ENCODE data around the gene ZBTB8B. TPM values are rescaled to one million over a fixed set of nuclear protein-coding genes. Genes with fewer than 3 reads are reported as not detected.
"Not testable (repeated sequence)": the region's sequence is repeated elsewhere in the genome, so short reads cannot be mapped to it uniquely, and the experiment has no call there.

Gene ZBTB8B
- total RNA-seq, result not detected
- long read RNA-seq, result 0 reads

DNA sequence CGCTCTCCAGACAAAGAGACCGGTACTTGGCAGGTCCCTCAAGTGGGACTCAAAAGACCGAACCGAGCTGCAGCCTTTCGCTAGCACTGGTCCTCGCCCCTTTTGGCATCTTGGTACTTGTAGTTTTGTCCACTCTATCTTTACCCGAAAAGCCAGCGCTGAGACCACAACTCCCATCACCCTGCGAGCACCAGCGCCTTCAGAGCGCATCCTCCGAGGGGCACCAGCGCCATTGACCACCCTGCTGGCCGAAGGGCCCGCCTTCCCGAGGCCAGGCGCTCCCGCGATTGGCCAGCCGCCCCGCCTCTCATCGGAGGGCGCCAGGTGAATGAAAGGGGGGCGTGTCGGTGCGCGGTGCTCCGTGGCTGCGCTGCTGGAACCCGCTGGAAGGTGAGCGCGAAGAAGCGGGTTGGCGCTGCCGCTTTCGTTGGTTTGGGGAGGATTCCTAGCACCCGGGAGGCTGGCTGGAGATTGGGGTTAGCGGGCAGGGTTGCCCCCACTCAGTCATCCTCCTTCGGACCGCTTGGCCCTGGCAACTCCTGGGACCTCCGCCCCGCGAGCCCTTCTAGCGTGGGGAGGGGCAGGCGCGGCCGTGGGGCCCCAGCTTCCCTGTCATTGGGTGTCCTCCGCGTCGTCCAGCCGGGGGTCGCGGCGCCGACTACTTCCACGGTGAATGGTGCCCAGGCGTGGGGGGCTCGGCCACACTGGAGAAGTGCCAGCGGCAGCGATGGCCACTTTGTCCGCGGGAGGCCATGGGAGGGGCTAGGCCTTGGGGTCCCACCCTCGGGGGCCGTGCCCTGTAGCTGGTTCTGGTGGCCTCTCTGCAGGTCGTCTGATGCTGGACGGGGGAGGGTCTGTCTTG lies at the start of gene ZBTB8B:
Gene ZBTB8B, plus strand, starts transcription at position 357 of the 862 bp plus-strand sequence. CDS start 5,553 bp downstream, outside the sequence.
- DNase-seq (peak; percentile 76), ATAC-seq (ENCODE audit: poor library complexity) (peak; percentile 97)
- intact Hi-C loops (cut with DNase I), result no loop called here

DNA sequence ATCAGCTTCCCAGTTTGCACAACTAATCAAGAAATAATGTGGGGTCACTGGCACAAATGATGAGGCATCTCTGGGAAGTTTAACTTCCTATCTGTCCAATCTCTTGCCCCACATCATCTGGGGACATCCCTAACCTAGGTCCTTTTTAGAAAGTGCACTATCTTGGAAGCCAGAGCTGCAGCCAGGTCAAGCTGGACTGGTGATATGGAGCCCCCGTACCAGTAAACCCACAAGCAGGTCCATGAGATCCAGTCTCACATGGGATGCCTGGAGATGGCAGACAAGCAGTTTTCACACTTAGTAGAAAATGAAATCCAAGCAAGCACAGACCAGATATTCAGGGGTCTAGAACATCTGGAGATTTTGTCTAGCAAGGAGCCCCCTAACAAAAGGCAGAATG lies 43.1 kb upstream of the ZBTB8B start:
- no peak for DNase-seq
- ATAC-seq (ENCODE audit: poor library complexity), result no peak
- intact Hi-C loops (cut with DNase I), result no loop called here

DNA sequence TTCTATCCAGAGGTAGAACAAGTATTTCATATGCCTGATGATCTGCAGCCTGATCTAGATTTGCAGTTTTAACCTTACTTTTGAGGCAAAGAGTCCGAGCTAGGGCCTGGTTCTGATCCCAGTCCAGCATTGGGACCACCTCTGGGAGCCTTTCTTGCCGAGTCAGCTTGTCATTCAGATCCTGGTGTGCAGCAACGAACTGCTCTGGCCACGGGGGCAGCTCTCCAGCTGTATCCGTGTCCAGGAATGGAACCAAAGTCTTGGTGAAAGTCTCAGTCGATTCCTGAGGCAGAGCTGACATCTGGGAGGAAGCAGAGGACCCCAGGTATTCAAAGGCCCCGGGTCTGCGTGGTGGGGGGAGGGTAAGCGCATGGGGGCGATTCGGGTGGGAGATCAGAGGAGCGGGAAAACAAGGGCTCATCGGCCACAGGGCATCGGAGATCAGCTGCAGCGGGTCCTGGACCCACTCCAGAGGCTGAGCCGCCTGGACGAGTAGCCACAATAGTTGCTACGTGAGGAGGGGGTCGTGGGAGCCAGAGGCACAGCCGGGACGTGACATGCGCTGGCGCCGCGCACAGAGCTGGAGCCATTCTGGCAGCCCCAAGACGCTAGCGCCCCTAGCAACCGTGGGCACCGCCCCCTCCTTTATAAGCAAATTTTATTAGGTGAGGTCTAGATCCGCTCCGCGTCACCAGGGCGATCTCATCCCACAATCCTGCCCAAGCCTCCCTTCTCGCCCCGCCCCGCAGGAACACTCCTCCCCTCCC lies 38.2 kb upstream of the ZBTB8B start:
- DNase-seq (peak; percentile 39), ATAC-seq (ENCODE audit: poor library complexity) (peak; percentile 41)
- intact Hi-C loops (cut with DNase I), result no loop called here

DNA sequence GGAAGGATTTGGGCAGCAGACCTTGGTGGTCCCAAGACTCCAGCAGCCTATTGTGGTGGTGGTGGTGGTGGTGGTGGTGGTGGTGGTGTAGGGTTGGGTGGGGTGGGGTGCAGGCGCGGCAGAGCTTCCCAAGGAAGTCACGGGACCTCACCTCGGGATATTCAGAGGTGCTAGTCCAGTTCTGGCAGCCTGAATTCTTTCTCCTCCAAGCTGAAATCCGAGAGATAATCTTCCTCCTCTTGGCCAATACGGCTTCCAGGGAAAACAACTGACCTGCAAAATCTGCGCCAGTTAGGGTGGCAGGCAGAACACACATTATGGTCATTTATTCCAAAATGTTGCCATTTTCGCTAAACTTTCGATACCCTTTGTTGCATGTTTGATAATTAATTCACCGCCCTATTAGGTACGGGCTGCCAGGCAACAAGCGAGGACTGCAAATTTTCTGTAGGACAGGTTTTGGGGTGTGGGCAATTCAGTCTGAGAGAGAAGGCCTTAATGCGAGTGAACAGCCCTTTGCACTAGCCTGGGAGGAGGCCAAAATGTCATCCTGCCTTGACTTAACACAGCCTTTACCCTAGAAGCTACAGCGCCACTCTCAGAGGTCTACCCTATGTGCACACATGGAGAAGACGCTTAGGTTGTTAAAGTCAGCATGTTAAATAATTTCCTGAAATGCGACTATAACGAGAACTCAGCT lies 37.5 kb upstream of the ZBTB8B start:
- no peak for ATAC-seq (ENCODE audit: poor library complexity)
- intact Hi-C loops (cut with DNase I), result no loop called here
- no peak for DNase-seq

DNA sequence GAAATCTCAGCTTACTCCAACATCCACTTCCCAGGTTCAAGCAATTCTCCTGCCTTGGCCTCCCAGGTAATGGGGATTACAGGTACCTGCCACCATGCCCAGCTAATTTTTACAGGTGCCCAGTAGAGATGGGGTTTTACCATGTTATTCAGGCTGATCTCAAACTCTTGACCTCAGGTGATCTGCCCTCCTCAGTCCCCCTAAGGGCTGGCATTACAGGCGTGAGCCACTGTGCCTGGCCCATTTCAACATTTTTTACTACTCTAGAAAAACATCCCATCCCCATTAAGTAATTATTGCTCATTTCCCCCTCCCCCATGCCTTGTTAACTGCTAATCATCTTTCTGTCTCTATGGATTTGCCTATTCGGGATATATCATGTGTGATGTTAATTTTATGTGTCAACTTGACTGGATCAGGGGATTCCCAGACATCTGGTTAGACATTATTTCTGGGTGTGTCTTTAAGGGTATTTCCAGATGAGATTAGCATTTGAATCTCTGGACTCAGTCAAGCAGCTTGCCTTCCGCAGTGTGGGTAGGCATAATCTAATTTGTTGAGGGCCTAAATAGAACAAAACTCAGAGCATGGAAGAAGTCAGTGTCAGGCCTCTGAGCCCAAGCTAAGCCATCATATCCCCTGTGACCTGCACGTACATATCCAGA lies 33.0 kb upstream of the ZBTB8B start:
- no peak for DNase-seq
- intact Hi-C loops (cut with DNase I), result no loop called here

DNA sequence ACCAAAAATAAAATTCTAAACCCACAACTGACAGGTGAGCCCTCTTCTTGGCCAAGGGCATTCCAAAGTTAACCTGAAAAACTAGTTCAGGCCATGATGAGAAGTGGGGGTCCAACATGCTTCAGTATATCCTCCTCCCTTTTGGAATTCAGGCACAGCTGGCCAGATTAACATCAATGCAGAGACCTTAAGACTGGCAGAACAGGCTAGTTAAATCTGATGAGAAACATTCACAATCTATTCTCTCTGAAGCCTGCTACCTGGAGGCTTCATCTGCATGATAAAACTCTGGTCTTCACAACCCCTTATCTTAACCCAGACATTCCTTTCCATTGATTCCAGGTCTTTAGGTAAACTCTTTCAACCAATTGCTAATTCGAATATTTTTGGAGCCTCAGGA lies 26.7 kb upstream of the ZBTB8B start:
- intact Hi-C loops (cut with DNase I), result no loop called here
- no peak for ATAC-seq (ENCODE audit: poor library complexity)

More for the DNA sequence above, 33.0 kb upstream of the ZBTB8B start:
- no peak for ATAC-seq (ENCODE audit: poor library complexity)

DNA sequence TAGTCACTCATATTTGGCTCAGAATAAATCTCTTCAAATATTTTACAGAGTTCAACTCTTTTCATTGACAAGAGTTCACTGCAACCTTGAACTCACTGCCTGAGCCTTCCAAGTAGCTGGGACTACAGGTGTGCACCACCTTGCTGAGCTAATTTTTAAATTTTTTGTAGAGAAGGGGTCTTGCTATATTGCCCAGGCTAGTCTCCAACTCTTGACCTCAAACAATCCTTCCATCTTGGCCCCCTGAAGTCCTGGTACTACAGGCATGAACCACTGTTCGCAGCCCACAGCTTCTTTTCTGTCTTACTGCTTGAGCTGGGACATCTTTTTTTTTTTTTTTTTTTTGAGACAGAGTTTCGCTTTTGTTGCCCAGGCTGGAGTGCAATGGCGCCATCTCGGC lies 26.1 kb upstream of the ZBTB8B start:
- DNase-seq; ATAC-seq (ENCODE audit: poor library complexity); intact Hi-C loops (cut with DNase I): not testable (repeated sequence)

More for the DNA sequence above, 26.7 kb upstream of the ZBTB8B start:
- DNase-seq, result no peak

DNA sequence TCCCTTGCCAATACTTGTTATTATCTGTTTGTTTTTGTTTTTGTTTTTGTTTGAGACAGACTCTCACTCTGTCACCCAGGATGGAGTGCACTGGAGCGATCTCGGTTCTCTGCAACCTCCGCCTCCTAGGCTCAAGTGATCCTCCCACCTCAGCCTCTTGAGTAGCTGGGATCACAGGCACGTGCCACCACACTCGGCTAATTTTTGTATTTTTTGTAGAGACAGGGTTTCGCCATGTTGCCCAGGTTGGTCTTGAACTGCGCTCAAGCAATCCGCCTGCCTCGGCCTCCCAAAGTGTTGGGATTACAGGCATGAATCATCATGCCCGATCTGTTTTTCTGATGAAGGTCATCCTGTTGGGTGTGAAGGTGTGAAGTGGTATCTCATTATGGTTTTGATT lies 23.4 kb upstream of the ZBTB8B start:
- ATAC-seq (ENCODE audit: poor library complexity); DNase-seq; intact Hi-C loops (cut with DNase I): not testable (repeated sequence)

DNA sequence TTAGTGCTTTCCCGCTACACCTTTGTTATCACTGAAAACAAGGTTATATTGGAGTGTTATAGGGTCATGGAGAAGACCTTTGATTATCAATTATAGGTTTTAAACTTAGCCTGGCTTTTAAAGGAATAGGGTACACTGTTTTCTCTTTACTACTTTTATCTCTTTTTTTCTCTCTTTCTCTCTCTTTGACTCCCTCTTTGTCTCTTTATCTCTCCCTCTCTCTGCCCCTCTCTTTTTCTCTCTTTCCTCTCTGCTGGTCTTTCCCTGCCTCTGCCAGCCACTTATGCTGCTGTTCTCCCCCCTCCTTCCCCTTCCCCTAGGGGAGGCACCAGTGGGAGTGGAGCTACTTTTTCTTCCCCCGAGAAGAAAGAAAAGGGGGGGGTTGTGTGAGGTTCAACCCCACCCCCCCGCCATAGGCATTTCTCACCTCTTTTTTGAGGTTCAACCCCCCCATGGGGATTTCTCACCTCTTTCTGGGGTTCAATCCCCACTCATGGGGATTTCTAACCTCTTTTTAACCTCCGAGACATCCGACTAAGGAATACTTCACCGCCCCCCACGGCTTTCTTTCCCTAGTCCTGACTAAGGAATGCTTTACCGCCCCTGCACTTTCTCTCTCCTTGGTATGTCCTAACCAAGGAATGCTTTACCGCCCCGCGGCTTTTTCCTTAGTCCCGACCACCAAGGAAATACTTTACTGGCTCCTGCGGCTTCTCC lies 17.2 kb upstream of the ZBTB8B start:
- no peak for ATAC-seq (ENCODE audit: poor library complexity)
- DNase-seq, result no peak
- intact Hi-C loops (cut with DNase I), result no loop called here

DNA sequence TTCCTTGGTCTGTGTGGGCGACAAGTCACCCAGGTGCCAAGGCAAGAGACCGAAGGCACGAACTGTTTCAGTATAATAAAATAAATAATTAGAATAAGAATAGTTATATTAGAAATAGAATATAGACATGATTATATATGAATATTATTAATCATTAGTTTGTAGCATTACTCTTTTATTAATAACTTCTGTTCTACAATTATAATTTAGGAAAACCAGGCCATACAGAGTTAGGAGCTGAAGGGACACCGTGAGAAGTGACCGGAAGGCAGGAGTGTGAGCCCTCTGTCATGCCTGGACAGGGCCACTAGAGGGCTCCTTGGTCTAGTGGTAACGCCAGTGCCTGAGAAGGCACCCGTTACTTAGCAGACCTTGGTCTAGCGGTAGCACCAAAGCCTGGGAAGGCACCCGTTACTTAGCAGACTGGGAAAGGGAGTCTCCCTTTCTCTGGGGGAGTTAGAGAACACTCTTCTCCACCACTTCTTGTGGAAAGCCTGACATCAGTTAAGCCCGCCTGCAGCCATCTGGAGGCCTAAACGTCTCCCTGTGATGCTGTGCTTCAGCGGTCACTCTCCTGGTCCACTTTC lies 16.6 kb upstream of the ZBTB8B start:
- ATAC-seq (ENCODE audit: poor library complexity), result peak; percentile 56
- intact Hi-C loops (cut with DNase I), result not testable (repeated sequence)
- DNase-seq, result peak; percentile 78

DNA sequence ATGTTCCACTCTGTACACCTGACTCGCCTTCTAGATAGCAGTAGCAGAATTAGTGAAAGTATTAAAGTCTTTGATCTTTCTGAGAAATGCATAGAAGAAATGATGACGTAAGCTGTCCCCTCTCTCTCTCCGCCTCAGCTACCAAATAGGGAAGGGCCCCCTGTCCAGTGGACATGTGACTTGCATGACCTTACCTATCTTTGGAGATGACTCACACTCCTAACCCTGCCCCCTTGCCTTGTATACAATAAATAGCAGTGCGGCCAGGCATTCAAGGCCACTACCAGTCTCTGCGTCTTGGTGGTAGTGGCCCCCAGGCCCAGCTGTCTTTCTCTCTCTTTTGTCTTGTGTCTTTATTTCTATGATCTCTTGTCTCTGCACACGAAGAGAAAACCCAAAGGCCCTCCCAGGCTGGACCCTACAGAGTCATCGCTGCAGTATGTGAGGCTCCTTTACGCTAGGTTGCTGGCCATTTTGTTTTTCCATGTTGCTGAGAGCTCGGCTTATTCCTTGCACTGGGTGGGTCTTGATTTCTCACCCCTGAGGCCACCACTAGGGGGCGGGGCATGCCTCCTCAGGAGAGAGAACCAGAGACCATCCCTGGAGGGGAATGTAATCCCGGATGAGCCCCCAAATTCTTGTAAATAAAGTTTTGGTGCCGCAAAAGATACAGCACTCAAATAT lies 16.0 kb upstream of the ZBTB8B start:
- intact Hi-C loops (cut with DNase I), result no loop called here
- ATAC-seq (ENCODE audit: poor library complexity) (no peak), DNase-seq (no peak)

DNA sequence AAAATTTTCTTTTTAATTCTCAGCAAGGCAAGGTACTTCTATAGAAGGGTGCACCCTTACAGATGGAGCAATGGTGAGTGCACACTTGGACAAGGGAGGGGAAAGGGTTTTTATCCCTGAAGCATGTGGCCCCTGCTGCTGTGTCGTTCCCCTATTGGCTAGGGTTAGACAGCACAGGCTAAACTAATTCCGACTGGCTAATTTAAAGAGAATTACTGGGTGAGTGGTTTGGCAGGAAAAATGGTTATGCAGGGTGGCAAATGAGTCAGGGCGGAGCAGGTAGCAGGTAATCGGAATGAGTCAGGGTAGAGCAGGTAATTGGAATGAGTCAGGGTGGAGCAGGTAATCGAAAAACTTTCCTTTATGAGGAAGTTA lies 15.4 kb upstream of the ZBTB8B start:
- intact Hi-C loops (cut with DNase I); DNase-seq; ATAC-seq (ENCODE audit: poor library complexity): not testable (repeated sequence)

DNA sequence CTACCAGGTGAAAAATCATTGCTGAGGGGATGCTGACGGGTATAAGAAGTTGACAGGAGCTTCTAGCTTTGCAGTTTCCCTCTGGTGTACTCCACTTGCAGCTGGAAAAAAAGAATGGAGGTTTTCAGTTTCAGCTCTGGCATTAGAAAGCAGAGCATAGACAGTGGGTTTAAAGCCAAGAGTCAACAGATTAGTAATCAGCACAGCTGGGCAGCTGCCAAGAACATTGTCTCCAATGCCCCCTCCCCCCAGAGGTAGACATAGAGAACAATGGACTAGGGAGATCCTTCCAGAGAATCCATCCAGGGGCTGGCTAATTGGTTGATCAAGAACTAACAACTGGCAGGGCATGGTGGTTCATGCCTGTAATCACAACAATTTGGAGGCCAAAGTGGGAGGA lies 10.1 kb upstream of the ZBTB8B start:
- intact Hi-C loops (cut with DNase I), result no loop called here
- DNase-seq, result no peak
- ATAC-seq (ENCODE audit: poor library complexity), result no peak

DNA sequence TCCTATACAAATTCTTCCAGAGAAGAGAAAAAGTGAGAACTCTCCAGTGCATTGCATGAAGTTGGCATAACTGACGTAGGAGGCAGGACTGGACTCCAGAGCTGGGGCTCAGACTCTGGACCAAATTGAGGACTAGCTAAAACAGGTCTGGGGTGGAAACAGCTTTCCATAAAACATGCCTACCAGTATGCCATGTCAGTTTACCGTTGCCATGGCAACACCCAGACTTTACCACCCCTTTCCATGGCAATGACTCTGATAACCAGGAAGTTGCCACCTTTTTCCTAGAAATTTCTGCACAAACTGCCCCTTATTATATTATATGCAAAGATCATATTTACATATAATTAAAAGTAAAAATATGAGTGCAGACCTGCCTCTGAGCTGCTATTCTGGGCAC lies 8.9 kb upstream of the ZBTB8B start:
- intact Hi-C loops (cut with DNase I), result no loop called here
- no peak for ATAC-seq (ENCODE audit: poor library complexity)

DNA sequence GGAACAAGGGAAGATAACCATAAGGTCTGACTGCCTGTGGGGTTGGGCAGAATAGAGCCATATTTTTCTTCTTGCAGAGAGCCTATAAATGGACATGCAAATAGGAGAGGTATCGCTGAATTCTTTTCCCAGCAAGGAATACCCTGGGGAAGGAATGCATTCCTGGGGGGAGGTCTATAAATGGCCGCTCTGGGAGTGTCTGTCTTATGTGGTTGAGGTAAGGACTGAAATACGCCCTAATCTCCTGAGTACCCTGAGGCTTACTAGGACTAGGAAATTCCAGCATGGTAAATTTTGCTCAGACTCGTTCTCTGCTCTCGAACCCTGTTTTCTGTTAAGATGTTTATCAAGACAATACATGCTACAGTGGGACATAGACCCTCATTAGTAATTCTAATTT lies 6.1 kb upstream of the ZBTB8B start:
- DNase-seq; intact Hi-C loops (cut with DNase I); ATAC-seq (ENCODE audit: poor library complexity): not testable (repeated sequence)

More for the DNA sequence above, 8.9 kb upstream of the ZBTB8B start:
- DNase-seq, result no peak

DNA sequence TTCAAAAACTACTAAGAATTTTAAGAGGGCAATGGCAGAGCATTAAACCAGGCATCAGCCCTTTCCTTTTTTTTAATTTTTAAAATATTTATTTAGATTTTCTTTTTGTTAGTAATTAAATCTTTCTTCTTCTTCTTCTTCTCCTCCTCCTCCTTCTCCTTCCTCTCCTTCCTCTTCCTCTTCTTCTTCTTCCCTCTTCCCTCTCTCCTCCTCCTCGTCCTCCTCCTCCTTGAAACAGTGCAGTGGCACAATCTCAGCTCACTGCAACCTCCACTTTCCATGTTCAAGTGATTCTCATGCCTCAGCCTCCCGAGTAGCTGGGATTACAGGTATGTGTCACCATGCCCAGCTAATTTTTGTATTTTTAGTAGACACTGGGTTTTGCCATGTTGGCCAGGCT lies 1.9 kb upstream of the ZBTB8B start:
- DNase-seq; intact Hi-C loops (cut with DNase I); ATAC-seq (ENCODE audit: poor library complexity): not testable (repeated sequence)

DNA sequence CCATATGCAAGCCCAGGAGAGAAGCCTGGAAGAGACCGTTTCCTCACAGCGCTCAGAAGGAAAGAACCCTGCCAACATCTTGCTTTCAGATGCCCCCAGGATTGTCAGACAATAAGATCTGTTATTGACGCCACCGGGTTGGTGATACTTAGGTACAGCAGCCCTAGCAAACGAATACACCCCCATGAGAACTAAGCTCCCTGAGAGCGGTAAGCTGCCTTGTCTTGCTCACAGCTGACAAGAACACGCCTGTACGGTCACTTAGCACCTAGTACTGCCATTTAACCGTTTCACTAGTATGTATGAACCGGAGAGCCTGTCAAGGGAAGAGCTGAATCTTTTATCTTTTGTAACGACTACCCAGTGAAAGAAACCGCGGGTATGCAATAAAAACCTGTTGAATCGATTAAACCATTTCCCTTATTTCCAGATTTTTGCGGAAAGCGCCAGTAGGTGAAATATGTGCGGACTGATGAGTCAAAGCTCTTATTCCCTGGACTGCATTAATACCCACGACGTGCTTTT lies 619 bp upstream of the ZBTB8B start:
- intact Hi-C loops (cut with DNase I), result no loop called here
- ATAC-seq (ENCODE audit: poor library complexity), result peak; percentile 46
- no peak for DNase-seq
